Caco-2 (cell line): Measurements from ENCODE around the gene SNX1. TPM values are rescaled to one million over a fixed set of nuclear protein-coding genes. Genes with fewer than 3 reads are reported as not detected.

Experiments used
- BruUV-seq: library from RNA; stranded (reverse); fragments of 400-500 nt; replicated peaks from 2 replicates; lab custom pipeline; 2021; lab: Mats Ljungman, UMichigan
- CTCF ChIA-PET: fragments of 300-600 bp; sonication (Branson Sonifier 250); formaldehyde crosslinking; loops from one replicate; lab custom pipeline; 2022; ENCODE audit warnings: antibody characterized with exemption; lab: Charles Lee
- POLR2A ChIA-PET: fragments of 300-600 bp; sonication (Branson Sonifier 250); formaldehyde crosslinking; loops from one replicate; lab custom pipeline; 2022; ENCODE audit warnings: antibody characterized with exemption; lab: Charles Lee
- DNase-seq, 2 experiments: peaks; one replicate each; pipeline versions ENCODE4 v3.0.0 to v3.0.0-alpha.2; 2020 to 2022
- H3K27me3 ChIP-seq: replicated peaks from 2 replicates; pipeline ENCODE4 v1.6.0; 2011; ENCODE audit warnings: low read length; ENCODE audit not compliant: control insufficient read depth, insufficient read depth
- H3K36me3 ChIP-seq: 2 replicates; pipeline ENCODE4 v1.5.1; 2011; ENCODE audit warnings: low read length; ENCODE audit not compliant: control insufficient read depth, insufficient read depth
- H3K4me1 ChIP-seq: fragments of 250-450 bp; sonication (Bioruptor Pico); 2 replicates; pipeline ENCODE4 v1.5.1; 2020; ENCODE audit warnings: mild to moderate bottlenecking
- H3K4me3 ChIP-seq: 2 replicates; pipeline ENCODE4 v1.5.1; 2011; ENCODE audit warnings: low read depth, mild to moderate bottlenecking, control low read depth, low read length
- H3K9me3 ChIP-seq: fragments of 250-450 bp; sonication (Bioruptor Pico); 2 replicates; pipeline ENCODE4 v1.5.1; 2020; ENCODE audit warnings: mild to moderate bottlenecking, moderate library complexity
- H3K27ac Mint-ChIP-seq: one replicate; pipeline ENCODE4 v1.8.0; 2022; ENCODE audit warnings: mixed read lengths; ENCODE audit not compliant: unreplicated experiment
- H3K27me3 Mint-ChIP-seq: one replicate; pipeline ENCODE4 v1.8.0; 2022; ENCODE audit warnings: mixed read lengths; ENCODE audit not compliant: insufficient read depth, unreplicated experiment
- H3K36me3 Mint-ChIP-seq: one replicate; pipeline ENCODE4 v1.8.0; 2022; ENCODE audit warnings: mild to moderate bottlenecking, mixed read lengths; ENCODE audit not compliant: insufficient read depth, unreplicated experiment
- H3K4me1 Mint-ChIP-seq: one replicate; pipeline ENCODE4 v1.8.0; 2022; ENCODE audit warnings: low read depth, mixed read lengths; ENCODE audit not compliant: unreplicated experiment
- H3K4me3 Mint-ChIP-seq: one replicate; pipeline ENCODE4 v1.8.0; 2022; ENCODE audit warnings: mild to moderate bottlenecking, moderate library complexity, mixed read lengths; ENCODE audit not compliant: unreplicated experiment
- H3K9me3 Mint-ChIP-seq: one replicate; pipeline ENCODE4 v1.8.0; 2022; ENCODE audit warnings: mixed read lengths; ENCODE audit not compliant: unreplicated experiment
- CTCF ChIP-seq, 2 experiments: fragments of 200-600 bp in 1 of 2; IDR thresholded peaks; 1 replicate in 1 of 2; 2 replicates in 1 of 2; pipeline versions ENCODE4 v1.5.1 to v1.8.0; 2011 to 2022; ENCODE audit warnings: antibody characterized with exemption in 1 of 2, control low read depth in 1 of 2, inconsistent platforms in 1 of 2, low read depth in 1 of 2, low read length in 1 of 2, mild to moderate bottlenecking in 1 of 2, moderate library complexity in 1 of 2; ENCODE audit not compliant: insufficient read depth in 1 of 2, severe bottlenecking in 1 of 2, unreplicated experiment in 1 of 2
- intact Hi-C: fragments of 100-400 bp; cut with micrococcal nuclease; formaldehyde crosslinking; loops from one replicate; pipeline ENCODE4 v1.10.0; 2022; ENCODE audit not compliant: unreplicated experiment
- total RNA-seq: library from RNA; stranded (reverse); gene quantifications from 2 replicates; pipeline ENCODE4 v1.2.3, GENCODE V29; 2022

The SNX1 gene
- total RNA-seq, 1 experiment from 2014 or later: 75.7 TPM

- no peaks in the 10 kb centered on the region for H3K27me3 ChIP-seq
- H3K36me3 Mint-ChIP-seq: peaks cover 44% of the 10 kb centered on the region
- H3K4me1 Mint-ChIP-seq: peaks cover 9% of the 10 kb centered on the region
- H3K9me3 Mint-ChIP-seq: no peaks in the 10 kb centered on the region
- peaks cover 5% of the 10 kb centered on the region; the same call in 1 of the 2 replicates for H3K4me1 ChIP-seq
- H3K4me3 Mint-ChIP-seq: peak within 1 kb of the TSS; percentile 73
- no peak within 1 kb of the TSS for H3K27ac Mint-ChIP-seq
- no TSS peak for BruUV-seq
- H3K4me3 ChIP-seq: peak within 1 kb of the TSS; percentile 69
- H3K27me3 Mint-ChIP-seq: no peaks in the 10 kb centered on the region
- no peak for TF ChIP-seq CTCF (IDR thresholded peaks at IDR 0.05; ENCODE audit: insufficient read depth in 1 of 2, low read depth in 1 of 2, low read length in 1 of 2, severe bottlenecking in 1 of 2, unreplicated experiment in 1 of 2)
- H3K9me3 ChIP-seq: no peaks in the 10 kb centered on the region
- intact Hi-C loops: loop anchor here (2.0 kb wide), 1 partner anchor 59 kb away; the partner anchor contains the start of gene CIAO2A
- ChIA-PET POLR2A (interaction anchor here (0.6 kb wide), 1 partner anchor 58 kb away, joined by 3 read pairs; no protein-coding TSS in a partner anchor), CTCF (no interaction called here)
- DNase-seq: no peak
- no peaks in the 10 kb centered on the region for H3K36me3 ChIP-seq
These were observed 56.1 kb downstream of the SNX1 start, which contains the start of gene SNX22 for GRCh38 chr15:64151727-64152506. Gene SNX22 (plus strand): TSS chr15:64151731. CDS start chr15:64151776, 45 bp downstream.

- H3K4me3 ChIP-seq: no peak overlapping the region
- CTCF ChIA-PET: interaction anchor here (0.5 to 2.4 kb wide), 9 partner anchors 10 to 559 kb away, joined by 3 to 19 read pairs (median 4); partner anchors contain the start of genes CIAO2A, PPIB and SNX1
- intact Hi-C loops: loop anchor here (2.0 kb wide), 1 partner anchor 60 kb away; the partner anchor contains the start of gene CIAO2A
These were observed 57.0 kb downstream of the SNX1 start for GRCh38 chr15:64152507-64153387.

More at GRCh38 chr15:64152507-64153387, 57.0 kb downstream of the SNX1 start:
- DNase-seq: no peak
- POLR2A ChIA-PET: interaction anchor here (0.6 to 1.4 kb wide), 3 partner anchors 10 to 1069 kb away, joined by 3 read pairs; partner anchors contain the start of gene PPIB
- H3K9me3 ChIP-seq: no peaks in the 10 kb centered on the region
- no peaks in the 10 kb centered on the region for H3K27me3 ChIP-seq
- peak overlapping the region; percentile 73 for H3K4me3 Mint-ChIP-seq
- H3K36me3 ChIP-seq: no peaks in the 10 kb centered on the region
- H3K27me3 Mint-ChIP-seq: no peaks in the 10 kb centered on the region
- TF ChIP-seq CTCF (IDR thresholded peaks at IDR 0.05; ENCODE audit: insufficient read depth in 1 of 2, low read depth in 1 of 2, low read length in 1 of 2, severe bottlenecking in 1 of 2, unreplicated experiment in 1 of 2): no peak
- H3K27ac Mint-ChIP-seq: no peak overlapping the region
- no TSS peak for BruUV-seq
- peaks cover 5% of the 10 kb centered on the region; the same call in 1 of the 2 replicates for H3K4me1 ChIP-seq
- no peaks in the 10 kb centered on the region for H3K9me3 Mint-ChIP-seq
- H3K4me1 Mint-ChIP-seq: peaks cover 9% of the 10 kb centered on the region
- H3K36me3 Mint-ChIP-seq: peaks cover 53% of the 10 kb centered on the region
